ENCODE measurements around the gene SAMD10. TPM values are rescaled to one million over a fixed set of nuclear protein-coding genes. Genes with fewer than 3 reads are reported as not detected.
A peak's percentile ranks its signal among the peaks of the same experiment; 100 is the strongest.

SAMD10 gene
- total RNA-seq, 1 donor from 2014 or later = 2.9 TPM

DNA sequence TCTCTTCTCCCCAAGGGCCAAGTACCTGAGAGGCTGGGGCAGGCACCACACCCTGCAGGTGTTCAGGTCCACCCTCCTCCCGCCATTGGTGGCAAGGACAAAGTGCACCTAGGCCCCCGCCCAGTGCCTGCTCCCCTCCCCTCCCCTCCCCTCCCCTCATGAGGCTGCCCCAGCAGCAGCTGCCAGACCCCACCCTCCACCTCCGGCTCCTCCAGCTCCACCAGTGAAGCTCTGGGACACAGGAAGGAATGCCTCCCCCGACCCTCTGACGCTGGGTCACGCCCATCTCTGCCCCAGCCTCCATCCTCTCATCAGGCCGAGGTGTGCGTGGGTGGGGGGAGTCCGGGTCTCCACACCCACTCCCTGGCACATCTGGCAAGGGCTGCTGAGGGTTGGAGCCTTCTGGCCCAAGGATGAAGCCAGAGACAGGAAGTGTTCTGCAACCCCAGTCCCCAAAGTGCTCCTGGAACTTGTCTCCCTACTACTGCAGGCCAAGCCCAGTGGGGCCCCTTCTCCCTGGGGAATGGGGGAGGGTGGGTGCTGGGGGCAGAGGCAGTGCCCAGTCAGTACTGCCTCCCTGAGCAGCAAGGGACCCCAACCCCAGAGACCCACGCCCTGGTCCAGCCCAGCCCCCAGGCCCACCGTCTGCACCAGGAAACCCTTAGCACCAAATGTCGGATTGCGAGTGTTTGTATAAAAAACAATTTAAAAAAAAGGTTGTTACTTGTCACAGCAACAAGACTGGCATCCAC is 21.6 kb downstream of the SAMD10 start:
- no peak for DNase-seq (ENCODE audit: low spot score)

DNA sequence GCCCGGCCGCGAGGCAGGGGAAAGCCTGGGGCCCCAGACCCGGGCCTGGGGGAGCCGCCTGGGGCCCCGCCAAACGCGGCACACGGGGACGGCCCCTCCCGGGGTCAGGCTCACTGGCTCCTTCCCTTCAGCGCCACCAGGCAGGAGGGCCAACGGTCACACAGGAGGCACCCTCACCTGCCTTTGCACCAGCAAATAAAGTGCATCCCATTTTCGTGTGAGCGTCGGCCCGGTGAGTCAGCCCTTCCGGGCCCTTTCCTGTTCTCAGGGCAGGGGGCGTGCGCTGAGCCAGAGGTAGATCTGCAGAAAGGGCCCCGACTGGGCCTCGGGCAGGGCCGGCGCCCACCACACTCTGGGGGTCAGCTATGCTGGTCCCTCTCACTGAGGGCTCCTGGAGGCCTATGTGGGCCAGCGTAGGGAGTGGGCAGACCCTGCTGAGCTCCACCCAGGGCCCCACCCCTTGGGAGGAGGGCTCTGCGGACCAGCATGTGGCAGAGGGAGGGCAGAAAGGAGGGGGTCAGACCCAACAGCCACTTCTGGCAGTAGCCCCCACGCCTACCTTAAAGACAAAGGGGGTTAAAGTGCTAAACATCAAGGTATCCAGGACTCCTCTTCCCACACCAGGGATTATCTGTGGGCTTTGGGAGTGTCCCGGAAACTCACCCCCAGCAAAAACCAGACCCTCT is 22.3 kb downstream of the SAMD10 start:
- DNase-seq (ENCODE audit: low spot score) = no peak

DNA sequence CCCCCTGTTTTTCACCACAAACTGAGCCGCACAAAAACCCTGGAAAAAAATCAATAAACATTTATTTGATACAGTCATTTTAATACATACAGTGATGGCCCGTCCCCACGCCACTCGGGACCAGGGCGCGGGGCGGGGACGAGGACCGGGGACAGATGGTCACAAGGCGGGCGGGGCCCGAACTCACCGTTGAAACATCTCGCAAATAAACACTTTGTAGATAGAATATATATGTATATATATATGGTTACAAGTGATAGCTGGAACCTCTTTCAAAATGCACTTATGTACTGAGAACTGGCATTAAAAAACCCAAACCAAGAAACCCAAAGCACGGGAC is 22.8 kb downstream of the SAMD10 start:
- DNase-seq (ENCODE audit: low spot score) = no peak

DNA sequence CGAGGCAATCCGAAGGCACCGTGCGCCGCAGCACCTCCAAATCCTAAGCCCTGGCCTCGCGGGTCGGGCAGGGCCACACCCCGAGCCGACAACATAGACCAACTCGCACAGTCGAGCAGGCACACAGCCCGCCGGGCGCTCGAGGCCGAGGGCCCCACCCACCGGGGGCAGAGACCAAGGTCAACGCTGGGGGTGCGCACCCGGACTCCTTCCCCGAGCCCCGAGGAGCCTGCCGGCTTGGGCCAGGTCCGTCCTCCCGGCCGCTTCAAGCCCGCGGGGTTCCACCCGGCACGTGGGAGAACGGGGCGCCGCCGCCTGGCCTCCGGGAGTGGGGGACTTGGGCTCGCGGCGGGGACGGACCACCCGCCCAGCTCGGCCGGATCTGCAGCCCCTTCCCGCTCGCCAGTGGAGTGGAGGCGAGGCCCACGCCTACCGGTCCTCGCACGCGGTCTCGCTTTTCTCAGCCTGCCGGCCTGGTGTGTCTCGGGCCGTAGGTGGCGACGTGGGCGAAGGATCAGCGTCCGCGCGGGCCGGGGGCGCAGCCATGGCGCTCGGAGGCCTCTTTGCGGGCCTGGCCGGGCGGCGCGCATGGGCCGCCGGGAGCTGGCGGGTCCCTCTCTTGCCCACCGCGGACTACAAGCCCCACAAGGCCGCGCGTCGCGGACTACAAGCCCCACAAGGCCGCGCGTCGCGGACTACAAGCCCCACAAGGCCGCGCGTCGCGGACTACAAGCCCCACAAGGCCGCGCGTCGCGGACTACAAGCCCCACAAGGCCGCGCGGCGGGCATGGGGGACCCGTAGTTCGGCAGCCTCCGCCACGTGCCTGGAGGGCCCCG is 23.4 kb downstream of the SAMD10 start, which contains the start of gene UCKL1:
TSS of gene UCKL1 (minus strand) at position 590 of the 837 bp plus-strand sequence. CDS start at position 546, 44 bp downstream.
- DNase-seq (ENCODE audit: low spot score) = peak; percentile 94

DNA sequence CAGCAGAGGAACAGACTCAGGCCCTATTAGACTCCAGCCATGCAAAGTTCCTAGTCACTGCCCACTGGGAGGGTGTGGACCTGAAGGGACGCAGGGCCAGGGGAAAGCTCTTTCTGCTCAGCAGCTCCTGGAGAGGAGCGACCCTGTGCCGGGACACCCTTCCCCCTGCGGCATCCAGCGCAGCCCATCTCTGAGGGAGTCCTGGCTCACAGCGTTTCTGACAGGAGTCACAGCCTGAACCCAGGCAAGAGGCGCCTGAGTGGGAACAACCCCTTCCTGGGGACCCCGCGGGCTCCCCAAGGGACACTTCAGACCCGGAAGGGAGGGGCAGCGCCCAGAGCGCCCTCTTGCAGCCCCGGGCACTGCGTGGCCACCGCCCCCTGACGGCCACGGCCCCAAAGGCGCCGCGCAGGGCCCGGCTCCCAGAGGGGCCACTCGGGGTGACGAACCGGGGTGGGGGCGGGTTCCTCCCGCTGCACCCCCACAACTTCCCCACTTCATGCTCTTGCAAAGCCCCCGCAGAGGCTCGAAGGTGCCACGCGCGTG is 24.1 kb downstream of the SAMD10 start:
- no peak for DNase-seq (ENCODE audit: low spot score)

DNA sequence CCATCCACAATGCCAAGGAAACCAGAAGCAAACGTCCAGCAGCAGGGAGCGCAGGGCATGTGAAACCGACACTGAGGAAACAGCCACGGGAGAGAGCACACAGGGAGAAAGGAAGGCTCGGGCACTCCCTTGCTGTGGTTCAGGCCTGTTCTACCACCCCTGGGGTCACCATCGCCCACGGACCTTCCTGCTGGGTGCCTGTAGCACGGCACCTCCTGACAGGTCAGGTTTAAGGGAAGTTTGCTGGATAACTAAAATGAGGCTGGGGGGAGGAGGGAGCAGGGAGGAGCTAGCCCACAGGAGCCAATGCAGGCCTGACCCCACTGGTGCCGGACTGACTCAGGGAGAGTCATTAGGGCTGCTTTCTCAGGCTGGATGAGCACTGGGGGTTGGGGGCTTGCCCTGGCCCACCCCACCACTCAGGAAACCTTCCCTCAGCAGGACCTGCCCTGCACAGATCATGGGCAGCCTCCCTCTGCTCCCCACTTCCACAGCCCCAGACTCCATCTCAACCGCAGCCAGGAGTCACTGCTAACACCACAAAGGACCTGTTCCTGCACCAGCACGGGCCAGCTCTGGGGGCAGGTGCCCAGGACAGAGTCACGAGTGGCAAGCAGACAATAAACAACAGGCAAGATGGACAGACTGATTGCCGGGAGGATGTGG is 25.5 kb downstream of the SAMD10 start:
- no peak for DNase-seq (ENCODE audit: low spot score)

DNA sequence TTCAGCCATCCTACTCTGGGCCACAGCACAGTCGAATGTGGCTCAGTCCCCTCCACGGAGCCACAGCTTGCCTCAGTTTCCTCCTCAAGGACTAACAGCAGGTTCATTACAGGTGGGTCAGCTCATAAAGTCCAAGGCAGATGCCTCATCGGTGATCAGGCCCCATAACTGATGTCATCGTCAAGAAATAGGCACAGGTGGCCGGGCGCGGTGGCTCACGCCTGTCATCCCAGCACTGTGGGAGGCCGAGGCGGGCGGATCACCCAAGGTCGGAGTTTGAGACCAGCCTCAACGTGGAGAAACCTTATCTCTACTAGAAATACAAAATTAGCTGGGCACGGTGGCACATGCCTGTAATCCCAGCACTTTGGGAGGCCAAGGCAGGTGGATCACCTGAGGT is 26.7 kb downstream of the SAMD10 start:
- DNase-seq (ENCODE audit: low spot score) = no peak

DNA sequence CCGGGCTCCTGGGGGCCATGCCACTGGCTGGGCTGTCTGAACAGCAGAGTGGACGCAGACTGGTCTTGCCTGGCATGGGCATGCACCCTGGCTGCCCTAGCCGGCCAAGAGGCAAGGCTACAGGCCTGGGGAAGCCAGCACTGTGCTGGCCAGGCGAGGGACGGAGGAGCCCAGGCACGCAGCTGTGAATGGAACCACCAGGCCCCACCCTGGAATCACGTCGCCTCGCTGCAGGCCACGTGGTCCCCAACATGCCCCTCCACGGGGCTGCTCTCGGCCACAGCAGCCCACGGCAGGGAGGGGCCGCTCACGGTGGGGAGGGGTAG is 27.3 kb downstream of the SAMD10 start:
- DNase-seq (ENCODE audit: low spot score) = no peak

DNA sequence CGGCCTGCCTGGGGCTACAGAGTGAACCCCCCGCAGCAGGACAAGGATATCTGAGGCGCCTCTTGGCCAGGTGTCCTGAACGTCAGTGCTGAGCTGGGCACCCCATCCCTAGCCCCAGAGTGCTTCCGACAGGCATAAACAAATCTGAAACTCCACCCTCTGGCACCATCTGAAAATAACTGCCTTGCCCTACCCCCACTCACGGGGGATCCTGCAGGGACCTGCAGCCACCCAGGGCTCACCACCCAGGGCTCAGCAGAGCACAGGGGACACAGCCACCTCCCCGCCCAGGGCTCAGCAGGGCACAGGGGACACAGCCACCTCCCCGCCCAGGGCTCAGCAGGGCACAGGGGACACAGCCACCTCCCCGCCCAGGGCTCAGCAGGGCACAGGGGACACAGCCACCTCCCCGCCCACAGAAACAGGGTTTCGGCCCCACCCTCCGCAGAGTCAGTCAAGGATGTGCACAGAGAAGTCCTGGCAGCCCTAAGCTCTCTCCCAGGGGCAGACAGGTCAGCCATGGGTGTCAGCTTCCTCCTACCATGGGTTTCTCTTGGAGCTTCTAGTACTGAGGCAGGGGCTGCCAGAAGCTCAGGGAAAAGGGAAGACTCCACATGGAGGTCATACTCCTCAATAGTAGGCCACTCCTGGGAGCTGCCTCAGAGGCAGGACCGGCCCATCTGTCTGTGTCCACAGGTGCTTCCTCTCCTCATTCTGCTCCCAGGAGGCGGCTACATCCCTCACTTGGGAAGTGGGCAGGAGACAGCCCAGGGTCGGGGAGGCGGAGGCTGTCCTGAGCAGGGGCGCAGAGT is 27.8 kb downstream of the SAMD10 start:
- no peak for DNase-seq (ENCODE audit: low spot score)

DNA sequence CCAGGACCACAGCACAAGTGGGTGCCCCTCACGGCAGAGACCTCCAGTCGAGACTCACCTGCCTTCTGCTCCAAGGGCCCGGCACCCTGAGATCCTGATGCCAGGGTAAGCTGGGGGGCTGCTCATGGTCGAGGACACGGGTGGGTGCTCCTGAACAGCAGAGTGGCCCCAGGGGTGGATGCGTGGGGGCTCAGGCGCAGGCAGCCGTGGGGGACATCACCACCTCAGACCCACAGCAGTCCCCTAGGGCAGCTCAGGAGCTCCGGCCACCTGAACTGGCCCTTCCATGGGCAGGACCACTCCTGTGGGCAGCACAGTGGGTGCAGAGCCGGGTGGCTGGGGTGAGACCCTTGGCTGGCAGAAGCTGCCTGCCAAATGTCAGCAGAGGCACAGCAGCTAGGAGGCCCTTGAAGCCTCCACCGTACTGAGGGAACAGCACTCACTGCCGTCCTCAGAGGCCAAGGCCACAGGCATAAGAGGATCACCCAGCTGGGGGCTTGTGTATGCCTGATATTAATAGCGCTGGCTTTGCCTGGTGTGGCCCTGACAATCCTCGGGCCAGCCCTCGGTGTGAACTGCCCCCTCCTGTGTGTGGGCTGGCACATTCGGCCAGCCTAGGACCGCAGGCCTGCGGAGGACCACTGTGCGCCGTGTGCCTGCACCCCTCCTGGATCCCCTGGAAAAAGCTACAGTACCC is 28.6 kb downstream of the SAMD10 start:
- no peak for DNase-seq (ENCODE audit: low spot score)

DNA sequence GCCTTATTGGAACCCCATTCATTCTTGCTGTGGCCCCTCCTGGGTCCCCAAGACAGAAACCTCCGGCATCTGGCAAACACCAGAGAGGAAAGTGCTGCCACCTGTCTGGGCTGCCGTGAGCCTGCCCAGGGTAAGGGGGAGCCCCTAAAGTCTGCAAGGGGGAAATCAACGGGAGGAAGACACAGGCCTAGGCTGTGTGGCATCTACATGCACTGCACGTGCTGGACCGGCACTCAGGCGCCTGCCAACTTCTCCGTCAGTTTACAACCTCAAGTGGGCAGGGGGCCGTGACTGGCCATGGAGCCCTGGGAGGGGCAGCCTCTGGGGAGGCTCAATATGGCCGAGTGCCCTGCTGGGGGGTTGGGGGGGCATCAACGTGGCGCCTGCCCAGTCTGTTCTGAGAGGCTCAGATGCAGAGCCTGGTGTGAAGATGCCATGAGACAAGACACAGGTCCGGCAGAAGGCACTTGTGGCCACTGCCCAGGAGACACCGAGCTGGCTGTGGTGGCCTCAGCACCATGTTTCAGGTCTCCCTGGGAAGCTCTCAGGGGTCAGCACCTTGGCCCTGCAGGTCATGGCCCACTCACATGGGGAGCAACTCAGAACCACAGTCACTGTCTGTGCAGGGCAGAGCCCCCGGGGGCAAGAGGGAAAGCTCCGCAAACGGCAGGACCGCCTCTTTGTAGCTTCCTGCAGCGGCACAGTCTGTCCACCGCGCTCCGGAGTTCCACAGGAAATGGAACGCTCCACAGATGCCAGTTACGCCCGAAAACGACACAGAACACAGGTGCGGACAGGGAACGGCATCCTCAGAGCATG is 31.6 kb downstream of the SAMD10 start:
- no peak for DNase-seq (ENCODE audit: low spot score)

DNA sequence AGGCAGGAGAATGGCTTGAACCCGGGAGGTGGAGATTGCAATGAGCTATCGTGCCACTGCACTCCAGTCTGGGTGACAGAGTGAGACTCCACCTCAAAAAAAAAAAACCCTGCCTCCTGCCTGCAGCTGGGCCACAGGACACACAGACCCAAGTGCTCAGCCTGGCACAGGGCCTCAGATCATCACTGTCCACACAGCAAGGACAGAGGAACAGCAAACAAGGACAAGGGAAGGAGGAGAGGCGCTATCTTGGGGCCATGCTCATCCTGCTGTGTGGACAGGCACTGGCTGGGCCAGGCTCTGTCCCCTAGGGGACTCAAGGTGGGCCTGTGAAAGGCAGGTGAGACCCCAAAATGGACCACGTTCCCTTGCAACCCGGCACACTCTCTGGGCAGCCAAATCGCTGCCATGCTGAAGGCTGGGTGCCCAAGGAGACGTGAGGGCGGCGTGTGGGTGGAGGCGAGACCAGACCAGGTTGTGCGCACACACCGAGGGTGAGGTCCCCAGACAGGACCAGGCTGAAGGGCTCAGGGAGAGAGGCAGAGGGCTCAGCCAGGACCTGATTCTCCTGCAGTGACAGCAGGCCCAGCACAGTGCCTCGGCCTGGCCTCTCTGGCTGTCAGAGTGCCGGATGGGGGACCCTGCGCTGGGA is 32.3 kb downstream of the SAMD10 start:
- no peak for DNase-seq (ENCODE audit: low spot score)

DNA sequence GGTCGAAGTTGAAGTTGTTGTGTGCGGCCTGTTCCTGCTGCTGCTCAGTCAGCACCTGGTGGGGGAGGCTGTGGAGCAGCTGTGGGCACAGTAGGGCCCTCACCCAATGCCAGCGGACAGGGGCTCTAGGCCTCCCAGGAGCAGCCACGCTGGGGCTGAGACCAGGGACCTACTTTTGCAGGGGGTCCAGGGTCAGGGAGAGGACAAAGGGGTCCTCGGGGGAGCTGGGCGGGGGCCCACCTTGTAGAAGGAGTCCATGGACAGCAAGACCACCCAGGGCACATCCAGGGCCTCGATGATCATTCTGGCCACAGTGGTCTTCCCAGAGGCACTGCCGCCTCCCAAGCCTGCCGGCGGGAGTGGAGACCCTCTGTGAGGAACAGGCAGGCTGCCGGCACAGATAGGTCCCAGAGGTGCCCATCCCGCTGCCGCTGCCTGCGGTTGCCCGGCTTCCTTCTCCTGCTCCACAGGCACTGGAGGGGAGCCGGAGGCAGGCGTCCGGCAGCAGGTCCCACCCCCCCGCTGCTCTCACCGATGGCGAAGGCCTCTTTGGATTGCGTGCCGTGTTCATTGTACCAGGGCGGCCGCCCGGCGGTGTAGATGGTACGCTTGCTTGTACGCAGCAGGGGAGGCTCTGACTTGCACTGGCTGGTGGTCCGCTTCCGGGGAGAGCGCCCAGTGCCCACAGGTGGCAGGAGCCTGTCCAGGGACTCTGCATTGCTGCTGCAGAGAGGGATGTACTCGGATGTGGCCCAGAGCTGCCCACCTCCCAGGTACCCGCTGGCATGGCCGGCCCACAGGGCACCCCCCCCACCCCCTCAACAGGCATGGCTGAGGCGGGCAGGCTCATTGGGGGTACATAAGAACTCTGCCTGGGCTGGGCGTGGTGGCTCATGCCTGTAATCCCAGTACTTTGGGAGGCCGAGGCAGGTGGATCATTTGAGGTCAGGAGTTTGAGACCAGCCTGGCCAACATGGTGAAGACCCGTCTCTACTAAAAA is 33.2 kb downstream of the SAMD10 start:
- DNase-seq (ENCODE audit: low spot score) = no peak

DNA sequence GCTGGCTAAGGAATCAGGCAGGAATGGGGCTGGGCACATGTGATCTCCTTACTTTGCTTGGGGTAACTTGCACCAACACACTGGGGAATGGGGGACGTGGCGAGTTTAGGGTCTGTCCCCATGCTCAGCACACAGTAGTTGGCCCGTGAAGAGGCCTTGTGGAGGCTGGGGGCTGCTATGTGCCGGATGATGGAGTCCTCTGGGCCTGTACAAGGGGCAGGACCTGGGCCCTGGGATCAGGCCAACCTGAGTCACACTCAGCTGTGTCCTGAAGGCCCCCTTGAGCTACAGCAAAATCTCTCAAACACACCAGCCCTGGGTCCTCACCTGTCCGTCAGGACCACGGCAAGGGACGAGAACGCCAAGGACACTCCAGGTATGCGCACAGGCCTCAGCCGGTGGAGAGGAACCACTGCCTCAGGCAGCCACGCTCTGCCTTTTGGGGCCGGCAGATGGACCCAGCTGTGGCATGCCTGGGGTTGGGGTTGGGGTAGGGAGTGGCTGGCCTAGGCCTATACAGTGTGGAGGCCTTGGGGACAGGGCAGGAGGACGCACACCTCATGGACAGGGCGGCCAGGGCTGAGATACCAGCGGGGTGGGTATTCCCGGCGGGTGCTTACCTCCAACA is 34.3 kb downstream of the SAMD10 start:
- DNase-seq (ENCODE audit: low spot score) = no peak

DNA sequence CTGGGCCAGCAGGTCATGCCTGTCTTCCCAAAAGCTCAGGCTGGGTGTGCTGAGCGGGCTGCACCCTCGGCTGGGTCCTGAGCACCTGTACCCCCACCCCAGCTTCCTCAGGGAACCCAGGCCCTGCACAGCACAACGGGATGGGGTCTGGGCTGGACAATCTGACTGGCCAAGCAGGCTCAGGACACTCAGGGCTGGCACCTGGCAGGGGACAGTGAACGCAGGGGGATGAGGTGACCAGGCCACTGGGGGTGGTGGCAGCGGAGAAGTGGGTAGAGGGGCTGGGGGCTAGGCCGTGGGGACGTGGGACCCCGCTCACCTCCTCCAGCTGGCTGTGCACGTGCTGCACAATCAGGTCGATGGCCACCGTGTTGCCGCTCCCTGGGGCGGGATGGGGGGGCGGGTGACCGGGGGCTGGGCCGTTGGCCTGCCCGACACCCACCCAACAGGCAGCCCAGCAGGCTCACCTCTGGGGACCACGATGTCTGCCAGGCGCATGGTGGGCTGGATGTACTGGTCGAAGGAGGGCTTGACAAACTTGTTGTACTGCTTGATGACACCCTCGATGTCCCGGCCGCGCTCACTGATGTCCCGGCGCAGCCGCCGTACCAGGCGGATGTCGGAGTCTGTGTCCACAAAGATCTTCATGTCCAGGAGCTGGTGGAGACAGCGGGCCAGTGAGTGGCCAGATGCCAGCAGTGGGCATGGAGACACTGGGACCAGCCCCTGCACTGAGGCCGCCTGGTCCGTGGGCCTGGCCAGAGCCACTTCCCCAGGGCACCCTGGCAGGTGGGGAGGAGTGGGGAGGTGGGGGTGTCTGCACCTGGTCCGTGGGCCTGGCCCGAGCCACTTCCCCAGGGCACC is 35.1 kb downstream of the SAMD10 start:
- DNase-seq (ENCODE audit: low spot score) = no peak

DNA sequence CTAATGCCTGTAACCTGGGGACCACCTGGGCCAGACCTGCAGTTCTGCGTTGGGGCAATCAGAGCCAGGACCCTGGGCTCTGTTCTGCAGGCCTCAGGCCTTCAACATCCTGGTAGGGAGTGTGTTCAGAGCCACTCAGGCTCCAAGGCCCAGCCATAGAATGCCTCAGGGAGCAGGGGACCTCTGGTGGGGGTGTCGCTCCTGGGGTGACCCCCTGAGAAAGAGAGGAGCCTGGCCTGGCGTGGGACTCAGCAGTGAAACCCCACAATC is 35.7 kb downstream of the SAMD10 start:
- DNase-seq (ENCODE audit: low spot score) = no peak
